CD14-positive monocyte (primary cell): ENCODE measurements around the gene CRYZ. TPM values are rescaled to one million over a fixed set of nuclear protein-coding genes. Genes with fewer than 3 reads are reported as not detected.

Experiments used
- DNase-seq, 3 donors: peaks; one replicate each; pipeline ENCODE4 v3.0.0-alpha.2; 2011 to 2022
- H2AFZ ChIP-seq: 2 replicates; pipeline ENCODE4 v1.6.0; 2012; ENCODE audit warnings: mild to moderate bottlenecking, low read depth, low read length, inconsistent platforms; ENCODE audit not compliant: insufficient read depth, poor library complexity, severe bottlenecking
- H3K27ac ChIP-seq, 2 donors: 1 replicate in 1 of 2; 2 replicates in 1 of 2; pipeline ENCODE4 v1.5.1; 2012 to 2013; ENCODE audit warnings: low read length in 2 of 2, control low read depth in 1 of 2, inconsistent platforms in 1 of 2, low read depth in 1 of 2, mild to moderate bottlenecking in 1 of 2
- H3K27me3 ChIP-seq, 2 donors: one replicate each; pipeline versions ENCODE4 v1.6.0 to v1.6.1; 2011 to 2013; ENCODE audit warnings: low read length in 2 of 2; ENCODE audit not compliant: control insufficient read depth in 2 of 2, insufficient read depth in 2 of 2
- H3K36me3 ChIP-seq, 2 donors: replicated peaks in 1 of 2; 1 replicate in 1 of 2; 2 replicates in 1 of 2; pipeline versions ENCODE4 v1.5.1 to v1.6.1; 2012 to 2013; ENCODE audit warnings: low read length in 2 of 2, control low read depth in 1 of 2, inconsistent platforms in 1 of 2, mild to moderate bottlenecking in 1 of 2; ENCODE audit not compliant: insufficient read depth in 2 of 2, control insufficient read depth in 1 of 2
- H3K4me1 ChIP-seq, 2 donors: 1 replicate in 1 of 2; 2 replicates in 1 of 2; pipeline versions ENCODE4 v1.5.1 to v1.6.1; 2012 to 2013; ENCODE audit warnings: low read length in 2 of 2, control low read depth in 1 of 2, inconsistent platforms in 1 of 2, mild to moderate bottlenecking in 1 of 2, moderate library complexity in 1 of 2; ENCODE audit not compliant: insufficient read depth in 2 of 2, control insufficient read depth in 1 of 2
- H3K4me2 ChIP-seq: replicated peaks from 2 replicates; pipeline ENCODE3; 2012; ENCODE audit warnings: low read length, moderate library complexity, mild to moderate bottlenecking; ENCODE audit not compliant: poor library complexity, severe bottlenecking; ENCODE audit errors: extremely low read depth
- H3K4me3 ChIP-seq, 3 experiments: fragments of 200-600 bp in 1 of 3; sonication (generic) in 1 of 3; replicated peaks in 1 of 3; 1 replicate in 2 of 3; 2 replicates in 1 of 3; pipeline ENCODE4 v1.5.1; 2011 to 2013; ENCODE audit warnings: low read length in 3 of 3, mild to moderate bottlenecking in 3 of 3, control low read depth in 2 of 3, low read depth in 2 of 3, inconsistent platforms in 1 of 3, moderate library complexity in 1 of 3
- H3K79me2 ChIP-seq: 2 replicates; pipeline ENCODE4 v1.6.0; 2012; ENCODE audit warnings: mild to moderate bottlenecking, control low read depth, inconsistent platforms, low read length, moderate library complexity; ENCODE audit not compliant: insufficient read depth
- H3K9ac ChIP-seq: 2 replicates; pipeline ENCODE4 v1.6.0; 2017; ENCODE audit warnings: low read length, mild to moderate bottlenecking; ENCODE audit not compliant: insufficient read depth, poor library complexity, severe bottlenecking
- H3K9me3 ChIP-seq, 2 donors: replicated peaks in 1 of 2; 1 replicate in 1 of 2; 2 replicates in 1 of 2; pipeline versions ENCODE4 v1.5.1 to v1.6.1; 2012 to 2013; ENCODE audit warnings: low read length in 2 of 2, control low read depth in 1 of 2; ENCODE audit not compliant: control insufficient read depth in 1 of 2, insufficient read depth in 1 of 2
- H4K20me1 ChIP-seq: 2 replicates; pipeline ENCODE4 v1.6.0; 2012; ENCODE audit warnings: mild to moderate bottlenecking, low read length, control low read depth, moderate library complexity; ENCODE audit not compliant: insufficient read depth
- H3K27ac Mint-ChIP-seq, 7 donors: one replicate each; pipeline ENCODE4 v1.8.0; 2020; ENCODE audit warnings: mild to moderate bottlenecking in 7 of 7, mixed read lengths in 7 of 7, moderate library complexity in 6 of 7, inconsistent platforms in 2 of 7
- H3K27me3 Mint-ChIP-seq, 3 donors: one replicate each; pipeline ENCODE4 v1.8.0; 2021 to 2022; ENCODE audit warnings: low read depth in 3 of 3, mild to moderate bottlenecking in 3 of 3, mixed read lengths in 3 of 3, moderate library complexity in 3 of 3, inconsistent platforms in 1 of 3
- H3K36me3 Mint-ChIP-seq, 2 donors: one replicate each; pipeline ENCODE4 v1.8.0; 2020; ENCODE audit warnings: mixed read lengths in 2 of 2, inconsistent platforms in 1 of 2, mild to moderate bottlenecking in 1 of 2
- H3K4me1 Mint-ChIP-seq: one replicate; pipeline ENCODE4 v1.8.0; 2020; ENCODE audit warnings: mild to moderate bottlenecking, mixed read lengths
- H3K4me3 Mint-ChIP-seq, 2 donors: one replicate each; pipeline ENCODE4 v1.8.0; 2020; ENCODE audit warnings: mild to moderate bottlenecking in 2 of 2, mixed read lengths in 2 of 2, moderate library complexity in 1 of 2
- H3K9me3 Mint-ChIP-seq, 7 donors: one replicate each; pipeline ENCODE4 v1.8.0; 2020 to 2022; ENCODE audit warnings: mixed read lengths in 7 of 7, mild to moderate bottlenecking in 6 of 7, moderate library complexity in 6 of 7, inconsistent platforms in 2 of 7
- CTCF ChIP-seq: fragments of 200-600 bp; IDR thresholded peaks from one replicate; pipeline ENCODE4 v1.8.0; 2022; ENCODE audit warnings: antibody characterized with exemption, mild to moderate bottlenecking
- WGBS: methylation state at CpG from one replicate; pipeline ENCODE4 v1.1.5; 2013; ENCODE audit warnings: missing lambda C conversion rate; ENCODE audit not compliant: insufficient coverage; 5-methylcytosine and 5-hydroxymethylcytosine counted together
- intact Hi-C, 2 donors: fragments of 100-400 bp; cut with micrococcal nuclease; formaldehyde crosslinking; loops; one replicate each; pipeline versions ENCODE4 v1.15.0 to v1.15.1; 2023
- polyA plus RNA-seq, 3 donors: library from polyadenylated mRNA; depleted of rRNA in 1 of 3; unstranded in 2 of 3; stranded (reverse) in 1 of 3; fragments of 300-500 nt in 2 of 3; fragments of >200 nt in 1 of 3; fragmentation: Illumina TruSeq in 2 of 3; gene quantifications; 1 replicate in 2 of 3; 2 replicates in 1 of 3; pipeline ENCODE4 v1.2.3, GENCODE V29; 2012 to 2021

The CRYZ gene
- polyA plus RNA-seq, 3 donors, result 1.6 to 16.4 (median 6.1) TPM

GRCh38 chr1:74714429-74715235 lies 18.2 kb downstream of the CRYZ start:
- Mint-ChIP-seq H3K36me3 (peaks cover 6 to 11% of the 10 kb centered on the region in 2 donors), H3K27me3 (no peaks in the 10 kb centered on the region), H3K27ac (no peak overlapping the region), H3K4me1 (no peaks in the 10 kb centered on the region), H3K4me3 (no peak overlapping the region), H3K9me3 (peaks cover 0 to 2% (median 0%) of the 10 kb centered on the region in 7 donors)
- H3K4me1 ChIP-seq, result no peaks in the 10 kb centered on the region
- no CpG with 5 or more reads among the region's 1 CpG for WGBS
- H3K9me3 ChIP-seq, result no peaks in the 10 kb centered on the region
- no peak overlapping the region for H2AFZ ChIP-seq
- H3K27ac ChIP-seq, result no peak overlapping the region
- no peaks in the 10 kb centered on the region for H3K27me3 ChIP-seq
- intact Hi-C loops, result no loop called here
- H3K9ac ChIP-seq, result no peak overlapping the region
- H3K4me2 ChIP-seq, result no peak overlapping the region
- no peaks in the 10 kb centered on the region for H3K36me3 ChIP-seq
- H4K20me1 ChIP-seq, result no peaks in the 10 kb centered on the region
- H3K4me3 ChIP-seq, result no peak overlapping the region
- no peaks in the 10 kb centered on the region for H3K79me2 ChIP-seq
- no peak for DNase-seq
- no peak for TF ChIP-seq CTCF

GRCh38 chr1:74713849-74714248 lies 19.0 kb downstream of the CRYZ start:
- Histone ChIP-seq H3K27me3 (no peaks in the 10 kb centered on the region), H3K27ac (no peak overlapping the region), H2AFZ (no peak overlapping the region), H3K9me3 (no peaks in the 10 kb centered on the region), H3K4me1 (no peaks in the 10 kb centered on the region), H3K9ac (no peak overlapping the region), H3K79me2 (no peaks in the 10 kb centered on the region), H4K20me1 (no peaks in the 10 kb centered on the region), H3K36me3 (no peaks in the 10 kb centered on the region), H3K4me3 (no peak overlapping the region), H3K4me2 (no peak overlapping the region)
- no CpG with 5 or more reads among the region's 3 CpGs for WGBS
- intact Hi-C loops, result no loop called here
- Mint-ChIP-seq H3K4me1 (no peaks in the 10 kb centered on the region), H3K36me3 (peaks cover 10 to 11% of the 10 kb centered on the region in 2 donors), H3K4me3 (no peak overlapping the region), H3K9me3 (peaks cover 0 to 2% (median 0%) of the 10 kb centered on the region in 7 donors), H3K27ac (no peak overlapping the region), H3K27me3 (no peaks in the 10 kb centered on the region)
- TF ChIP-seq CTCF, result no peak
- no peak for DNase-seq
